GM12878 (cell line): Measurements from ENCODE around the gene RUNDC1. TPM values are rescaled to one million over a fixed set of nuclear protein-coding genes. Genes with fewer than 3 reads are reported as not detected.

Experiments used
- ATAC-seq: fragments of 200-7000 bp; cut with Tn5 transposase; 3 replicates; pipeline ENCODE4 v1.9.1; 2020; ENCODE audit warnings: mild to moderate bottlenecking, moderate library complexity
- BruUV-seq: library from RNA; stranded (reverse); fragments of 400-500 nt; replicated peaks from 2 replicates; lab custom pipeline; 2021; lab: Mats Ljungman, UMichigan
- CTCF ChIA-PET: fragments of 300-600 bp; sonication (Branson Sonifier 250); formaldehyde crosslinking; extraction: SDS; loops from one replicate; lab custom pipeline; 2021; ENCODE audit warnings: inconsistent platforms; lab: Yijun Ruan, JAX
- POLR2A ChIA-PET: fragments of 350-600 bp; formaldehyde crosslinking; extraction: SDS; loops from one replicate; lab custom pipeline; 2021; ENCODE audit warnings: inconsistent platforms; lab: Charles Lee
- RAD21 ChIA-PET: fragments of 300-600 bp; sonication (Branson Sonifier 250); formaldehyde crosslinking; loops from one replicate; lab custom pipeline; 2023; ENCODE audit warnings: antibody characterized with exemption; ENCODE audit not compliant: unreplicated experiment; lab: Charles Lee
- SMC1A ChIA-PET: fragments of 300-600 bp; sonication (Branson Sonifier 250); formaldehyde crosslinking; loops from one replicate; lab custom pipeline; 2023; ENCODE audit not compliant: unreplicated experiment, uncharacterized antibody; lab: Charles Lee
- DNase-seq: peaks from one replicate; pipeline ENCODE4 v3.0.0-alpha.2; 2011; ENCODE audit warnings: low read depth, low spot score
- FAIRE-seq: peaks from 3 replicates; lab custom pipeline; 2011; peaks lifted over from hg19 to GRCh38; lab: Jason Lieb, UNC
- H2AFZ ChIP-seq: 2 replicates; pipeline ENCODE4 v1.6.0; 2011; ENCODE audit warnings: low read depth, low read length, control low read depth; ENCODE audit not compliant: control insufficient read depth
- H3K27ac ChIP-seq: 2 replicates; pipeline ENCODE4 v1.5.1; 2011; ENCODE audit warnings: control low read depth; ENCODE audit not compliant: control insufficient read depth, insufficient read depth
- H3K27me3 ChIP-seq, 2 experiments: replicated peaks in 1 of 2; 2 replicates each; pipeline versions ENCODE4 v1.6.0 to v1.6.1; 2011; ENCODE audit warnings: low read length in 1 of 2; ENCODE audit not compliant: control insufficient read depth in 2 of 2, insufficient read depth in 2 of 2
- H3K36me3 ChIP-seq, 2 experiments: 2 replicates each; pipeline ENCODE4 v1.5.1; 2011; ENCODE audit warnings: low read length in 1 of 2; ENCODE audit not compliant: control insufficient read depth in 2 of 2, insufficient read depth in 2 of 2
- H3K4me1 ChIP-seq: 2 replicates; pipeline ENCODE4 v1.6.1; 2011; ENCODE audit warnings: mild to moderate bottlenecking, low read length, moderate library complexity, mixed read lengths; ENCODE audit not compliant: control insufficient read depth, insufficient read depth
- H3K4me2 ChIP-seq: 2 replicates; pipeline ENCODE4 v1.6.0; 2011; ENCODE audit warnings: control low read depth; ENCODE audit not compliant: control insufficient read depth, insufficient read depth
- H3K4me3 ChIP-seq: fragments of 200-600 bp; sonication (generic); 2 replicates; pipeline ENCODE4 v1.5.1; 2016
- H3K79me2 ChIP-seq: 2 replicates; pipeline ENCODE4 v1.6.0; 2011; ENCODE audit warnings: low read length; ENCODE audit not compliant: control insufficient read depth, insufficient read depth
- H3K9ac ChIP-seq: 2 replicates; pipeline ENCODE4 v1.8.0; 2011; ENCODE audit warnings: low read length, control low read depth, mixed read lengths; ENCODE audit not compliant: control insufficient read depth, insufficient read depth
- H3K9me3 ChIP-seq: replicated peaks from 3 replicates; pipeline ENCODE4 v1.5.1; 2011; ENCODE audit warnings: mild to moderate bottlenecking, low read length; ENCODE audit not compliant: control insufficient read depth, insufficient read depth
- H4K20me1 ChIP-seq: 2 replicates; pipeline ENCODE4 v1.6.0; 2011; ENCODE audit not compliant: control insufficient read depth, insufficient read depth
- BCL11A ChIP-seq: IDR thresholded peaks from 2 replicates; pipeline ENCODE4 v1.6.1; 2011; ENCODE audit warnings: low read depth, low read length
- BHLHE40 ChIP-seq, 2 experiments: fragments of 450-650 bp in 1 of 2; IDR thresholded peaks; 2 replicates each; pipeline ENCODE4 v1.6.1; 2011 to 2017; ENCODE audit warnings: low read depth in 2 of 2, borderline replicate concordance in 1 of 2, improper control_type of control experiment in 1 of 2, low read length in 1 of 2, mild to moderate bottlenecking in 1 of 2
- DPF2 ChIP-seq: fragments of 450-650 bp; IDR thresholded peaks from 2 replicates; pipeline ENCODE4 v1.6.1; 2017; ENCODE audit warnings: mild to moderate bottlenecking
- ETV6 ChIP-seq, 2 experiments: fragments of 450-650 bp in 1 of 2; IDR thresholded peaks in 1 of 2; conservative IDR thresholded peaks in 1 of 2; 2 replicates each; pipeline ENCODE4 v1.6.1; 2014; ENCODE audit warnings: antibody characterized with exemption in 1 of 2, borderline replicate concordance in 1 of 2, low read depth in 1 of 2, mild to moderate bottlenecking in 1 of 2, moderate library complexity in 1 of 2
- EZH2 ChIP-seq: IDR thresholded peaks from 2 replicates; pipeline ENCODE4 v1.6.1; 2012; ENCODE audit warnings: low read depth, mild to moderate bottlenecking, control low read depth, inconsistent platforms, low read length, borderline replicate concordance; ENCODE audit not compliant: control insufficient read depth
- HSF1 ChIP-seq: fragments of 150-350 bp; IDR thresholded peaks from 2 replicates; pipeline ENCODE4 v1.6.1; 2014; ENCODE audit warnings: mild to moderate bottlenecking, low read depth, low read length
- KDM1A ChIP-seq: fragments of 200-600 bp; sonication (generic); IDR thresholded peaks from 2 replicates; pipeline ENCODE4 v1.6.1; 2016; ENCODE audit warnings: borderline replicate concordance
- KLF5 ChIP-seq: fragments of 450-650 bp; IDR thresholded peaks from 2 replicates; pipeline ENCODE4 v1.6.1; 2014; ENCODE audit warnings: mild to moderate bottlenecking; ENCODE audit not compliant: partially characterized antibody
- NRF1 ChIP-seq: conservative IDR thresholded peaks from 2 replicates; pipeline ENCODE4 v1.6.1; 2011; ENCODE audit warnings: mild to moderate bottlenecking, low read depth, low read length, improper control_type of control experiment
- TARDBP ChIP-seq: IDR thresholded peaks from 2 replicates; pipeline ENCODE4 v1.6.1; 2016; ENCODE audit warnings: borderline replicate concordance
- TBL1XR1 ChIP-seq: IDR thresholded peaks from 2 replicates; pipeline ENCODE4 v1.6.1; 2012; ENCODE audit warnings: low read depth, low read length, improper control_type of control experiment
- TCF3 ChIP-seq: IDR thresholded peaks from 2 replicates; pipeline ENCODE4 v1.6.1; 2012; ENCODE audit warnings: low read depth, mild to moderate bottlenecking, low read length, borderline replicate concordance; ENCODE audit not compliant: insufficient read depth
- TCF7 ChIP-seq: IDR thresholded peaks from 2 replicates; pipeline ENCODE4 v1.6.1; 2014; ENCODE audit warnings: antibody characterized with exemption, borderline replicate concordance
- USF2 ChIP-seq: IDR thresholded peaks from 2 replicates; pipeline ENCODE4 v1.6.1; 2011; ENCODE audit warnings: low read depth, low read length, improper control_type of control experiment, borderline replicate concordance
- ZNF24 ChIP-seq: fragments of 450-650 bp; IDR thresholded peaks from 2 replicates; pipeline ENCODE4 v1.6.1; 2017; ENCODE audit warnings: antibody characterized with exemption, mild to moderate bottlenecking
- ZNF274 ChIP-seq: IDR thresholded peaks from one replicate; pipeline ENCODE4 v1.8.0; 2011; ENCODE audit not compliant: insufficient read length, insufficient read depth
- ZZZ3 ChIP-seq: IDR thresholded peaks from 2 replicates; pipeline ENCODE4 v1.6.1; 2011; ENCODE audit warnings: low read depth; ENCODE audit not compliant: control insufficient read depth, insufficient read length
- WGBS: methylation state at CpG from one replicate; pipeline ENCODE4 v1.1.6; 2016; ENCODE audit warnings: low lambda C conversion rate; ENCODE audit not compliant: insufficient replicate concordance, insufficient coverage; ENCODE audit errors: missing lambda C conversion rate; 5-methylcytosine and 5-hydroxymethylcytosine counted together
- in situ Hi-C: fragments of 300-500 bp; cut with MboI; formaldehyde crosslinking; loops from 9 replicates; pipeline ENCODE4 v1.14.3; 2018; ENCODE audit warnings: mixed read lengths
- intact Hi-C: fragments of 100-400 bp; cut with micrococcal nuclease; formaldehyde crosslinking; loops from one replicate; pipeline ENCODE4 v1.14.2; 2022; ENCODE audit not compliant: unreplicated experiment
- polyA plus RNA-seq, 11 experiments: library from polyadenylated mRNA; depleted of rRNA in 4 of 11; unstranded in 6 of 11; stranded (reverse) in 5 of 11; fragments of >200 nt; fragmentation: Nextera tagmentation in 4 of 11; fragmentation: Illumina TruSeq in 1 of 11; extraction: Ambion mirVana in 4 of 11; extraction: Trizol in 1 of 11; gene quantifications; 1 replicate in 1 of 11; 2 replicates in 10 of 11; pipeline versions ENCODE4 v1.2.1 to v1.2.3, GENCODE V29; 2011 to 2016; ENCODE audit warnings: inconsistent platforms in 2 of 11, missing spikeins in 2 of 11, low read depth in 1 of 11
- total RNA-seq, 4 experiments: library from RNA; depleted of rRNA in 3 of 4; stranded (reverse); fragments of >200 nt in 3 of 4; fragmentation: Illumina TruSeq in 1 of 4; extraction: Trizol in 1 of 4; gene quantifications; 2 replicates each; pipeline versions ENCODE4 v1.2.1 to v1.2.3, GENCODE V29; 2013 to 2021

RUNDC1 gene
- total and polyA plus RNA-seq, 10 of the 15 experiments (the other 5 are each of a cell fraction or from before 2014, with no cell fraction given) = 2.9 to 15.6 (median 8.2) TPM

- Histone ChIP-seq H3K4me2 (no peak overlapping the region), H3K9me3 (no peaks in the 10 kb centered on the region), H3K4me3 (no peak overlapping the region), H3K27ac (no peak overlapping the region), H3K79me2 (no peaks in the 10 kb centered on the region), H2AFZ (no peak overlapping the region), H4K20me1 (no peaks in the 10 kb centered on the region), H3K9ac (no peak overlapping the region), H3K36me3 (0 out of 4 replicates have a peak, but pooled peaks cover 0 to 7% of the 10 kb centered on the region in 2 experiments), H3K27me3 (no peaks in the 10 kb centered on the region), H3K4me1 (no peaks in the 10 kb centered on the region)
- intact Hi-C loops (no loop called here), in situ Hi-C loops (no loop called here)
- POLR2A ChIA-PET = no interaction called here
- RAD21 ChIA-PET = no interaction called here
- no TSS peak for BruUV-seq
- WGBS = 95% methylated on average over 2 of the region's 2 CpGs
- DNase-seq (no peak), ATAC-seq (no peak), FAIRE-seq (no peak)
- SMC1A ChIA-PET = no interaction called here
- TF ChIP-seq DPF2 = no peak
- CTCF ChIA-PET = no interaction called here
Measured at GRCh38 chr17:43039646-43040045, 59.3 kb downstream of the RUNDC1 start.

GRCh38 chr17:43040655-43041054 lies 60.3 kb downstream of the RUNDC1 start:
- H3K9ac ChIP-seq = no peak overlapping the region
- no peak for FAIRE-seq
- no peak overlapping the region for H3K4me3 ChIP-seq
- no peaks in the 10 kb centered on the region for H3K27me3 ChIP-seq
- H4K20me1 ChIP-seq = no peaks in the 10 kb centered on the region
- H3K27ac ChIP-seq = no peak overlapping the region
- 100% methylated on average over 2 of the region's 2 CpGs for WGBS
- no TSS peak for BruUV-seq
- no peaks in the 10 kb centered on the region for H3K4me1 ChIP-seq
- no peak overlapping the region for H2AFZ ChIP-seq
- ATAC-seq = no peak
- in situ Hi-C loops = no loop called here
- DNase-seq = no peak
- RAD21 ChIA-PET = no interaction called here
- no peaks in the 10 kb centered on the region for H3K9me3 ChIP-seq
- SMC1A ChIA-PET = no interaction called here
- H3K79me2 ChIP-seq = no peaks in the 10 kb centered on the region
- CTCF ChIA-PET = no interaction called here
- 0 out of 4 replicates have a peak, but pooled peaks cover 0 to 7% of the 10 kb centered on the region in 2 experiments for H3K36me3 ChIP-seq
- no peak overlapping the region for H3K4me2 ChIP-seq
- intact Hi-C loops = no loop called here
- POLR2A ChIA-PET = no interaction called here
- TF ChIP-seq TBL1XR1 = no peak
- no peak for TF ChIP-seq USF2
- TF ChIP-seq NRF1 = no peak
- TF ChIP-seq EZH2 = no peak
- no peak for TF ChIP-seq BCL11A
- no peak for TF ChIP-seq ETV6 (conservative IDR thresholded peaks at IDR 0.05 in 1 of 2, IDR thresholded peaks at IDR 0.05 in 1 of 2; ENCODE audit: borderline replicate concordance in 1 of 2, low read depth in 1 of 2)
- no peak for TF ChIP-seq TCF7
- no peak for TF ChIP-seq HSF1
- no peak for TF ChIP-seq KLF5
- no peak for TF ChIP-seq TCF3
- no peak for TF ChIP-seq BHLHE40 (IDR thresholded peaks at IDR 0.05; ENCODE audit: borderline replicate concordance in 1 of 2, low read depth in 2 of 2, low read length in 1 of 2)
- no peak for TF ChIP-seq ZNF24
- TF ChIP-seq KDM1A = no peak
- no peak for TF ChIP-seq ZZZ3
- no peak for TF ChIP-seq ZNF274
- TF ChIP-seq TARDBP = no peak
